Dendritic cell treated with granulocyte-macrophage colony-stimulating factor and Interleukin-4, amounts not matched to agents 40 ng/mL and 50 ng/mL, for 4 days (primary cell): ENCODE data around the gene HS2ST1.
"Not testable (repeated sequence)": the region's sequence is repeated elsewhere in the genome, so short reads cannot be mapped to it uniquely, and the experiment has no call there.

Experiments used
- H3K27ac Mint-ChIP-seq: one replicate; pipeline ENCODE4 v1.8.0; 2022; ENCODE audit warnings: mild to moderate bottlenecking, mixed read lengths
- H3K27me3 Mint-ChIP-seq: one replicate; pipeline ENCODE4 v1.8.0; 2022; ENCODE audit warnings: mild to moderate bottlenecking, mixed read lengths
- H3K36me3 Mint-ChIP-seq: one replicate; pipeline ENCODE4 v1.8.0; 2022; ENCODE audit warnings: low read depth, mixed read lengths
- H3K4me1 Mint-ChIP-seq: one replicate; pipeline ENCODE4 v1.8.0; 2022; ENCODE audit warnings: low read depth, mixed read lengths
- H3K4me3 Mint-ChIP-seq: one replicate; pipeline ENCODE4 v1.8.0; 2022; ENCODE audit warnings: mild to moderate bottlenecking, moderate library complexity, mixed read lengths
- H3K9me3 Mint-ChIP-seq: one replicate; pipeline ENCODE4 v1.8.0; 2022; ENCODE audit warnings: mixed read lengths
- intact Hi-C: fragments of 100-400 bp; cut with micrococcal nuclease; formaldehyde crosslinking; loops from one replicate; pipeline ENCODE4 v1.15.0; 2022

HS2ST1 gene

DNA sequence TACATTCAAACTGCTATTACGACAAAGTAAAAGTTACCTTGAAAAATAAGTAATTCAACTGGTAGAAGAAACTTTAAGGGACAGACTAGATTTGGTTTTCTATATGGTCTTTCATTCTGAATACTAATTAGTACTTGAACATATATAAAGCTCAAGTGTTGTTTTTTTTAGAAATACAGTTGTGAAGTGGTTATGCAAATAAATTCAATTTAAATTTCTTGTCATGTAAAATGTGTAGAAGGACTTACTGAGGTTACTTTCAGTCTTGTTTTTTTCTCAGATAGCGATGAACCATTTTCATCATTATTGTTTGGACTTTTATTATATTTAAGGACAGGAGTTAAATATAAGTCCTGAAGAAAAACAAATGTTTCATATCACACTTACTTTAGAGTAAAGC lies 24.4 kb downstream of the HS2ST1 start:
- Mint-ChIP-seq H3K27ac (no peak overlapping the region), H3K4me3 (no peak overlapping the region), H3K4me1 (peaks cover 7% of the 10 kb centered on the region), H3K27me3 (no peaks in the 10 kb centered on the region), H3K9me3 (no peaks in the 10 kb centered on the region), H3K36me3 (no peaks in the 10 kb centered on the region)
- intact Hi-C loops, result no loop called here

GRCh38 chr1:86939406-86939805 lies 25.0 kb downstream of the HS2ST1 start:
- Mint-ChIP-seq H3K4me1 (peaks cover 6% of the 10 kb centered on the region), H3K27ac (no peak overlapping the region), H3K4me3 (no peak overlapping the region), H3K36me3 (no peaks in the 10 kb centered on the region), H3K9me3 (no peaks in the 10 kb centered on the region), H3K27me3 (no peaks in the 10 kb centered on the region)
- intact Hi-C loops, result no loop called here

DNA sequence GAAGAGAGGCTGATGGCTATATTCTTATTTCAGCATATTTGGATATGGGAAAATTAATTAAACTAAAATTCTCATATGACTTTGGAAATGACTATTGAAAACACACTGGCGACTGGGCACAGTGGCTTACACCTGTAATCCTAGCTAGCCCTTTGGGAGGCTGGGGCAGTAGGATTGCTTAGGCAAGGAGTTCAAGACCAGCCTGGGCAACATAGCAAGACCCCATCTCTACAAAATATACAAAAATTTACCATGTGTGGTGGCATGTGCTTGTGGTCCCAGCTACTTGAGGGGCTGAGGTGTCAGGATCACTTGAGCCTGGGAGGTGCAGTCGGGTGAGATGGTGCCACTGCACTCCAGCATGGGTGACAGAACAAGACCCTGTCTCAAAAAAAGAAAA lies 26.2 kb downstream of the HS2ST1 start:
- no peaks in the 10 kb centered on the region for H3K9me3 Mint-ChIP-seq

DNA sequence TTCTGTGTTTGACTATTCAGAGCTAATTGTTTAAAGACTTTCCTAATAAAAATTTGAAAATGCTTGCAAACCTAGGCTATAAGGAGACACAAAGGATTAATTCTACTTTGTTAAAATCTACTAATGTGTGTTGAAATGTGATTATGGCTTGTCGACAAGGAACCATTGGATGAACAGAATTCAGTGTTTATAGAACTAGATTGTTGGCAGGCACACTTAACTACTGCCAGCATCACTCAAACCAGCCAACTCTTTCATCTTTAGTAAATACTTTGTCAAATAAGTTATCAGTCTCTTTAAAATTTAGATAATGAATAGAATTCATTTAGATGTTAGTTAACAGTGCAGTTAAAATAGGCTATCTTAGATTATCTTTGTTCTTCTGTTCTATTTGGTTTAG lies 27.6 kb downstream of the HS2ST1 start:
- intact Hi-C loops, result no loop called here
- Mint-ChIP-seq H3K9me3 (no peaks in the 10 kb centered on the region), H3K4me3 (no peak overlapping the region), H3K27ac (no peak overlapping the region), H3K36me3 (no peaks in the 10 kb centered on the region), H3K27me3 (no peaks in the 10 kb centered on the region), H3K4me1 (peaks cover 6% of the 10 kb centered on the region)

More for the DNA sequence above, 26.2 kb downstream of the HS2ST1 start:
- no peaks in the 10 kb centered on the region for H3K36me3 Mint-ChIP-seq
- intact Hi-C loops, result no loop called here
- no peak overlapping the region for H3K4me3 Mint-ChIP-seq
- no peaks in the 10 kb centered on the region for H3K27me3 Mint-ChIP-seq
- H3K4me1 Mint-ChIP-seq, result peaks cover 6% of the 10 kb centered on the region
- no peak overlapping the region for H3K27ac Mint-ChIP-seq

- Mint-ChIP-seq H3K9me3 (no peaks in the 10 kb centered on the region), H3K27me3 (no peaks in the 10 kb centered on the region), H3K27ac (no peak overlapping the region), H3K4me1 (peaks cover 6% of the 10 kb centered on the region), H3K36me3 (no peaks in the 10 kb centered on the region), H3K4me3 (no peak overlapping the region)
- intact Hi-C loops, result no loop called here
Measured at GRCh38 chr1:86942743-86943142, 28.3 kb downstream of the HS2ST1 start.

GRCh38 chr1:86948212-86948611 lies 33.8 kb downstream of the HS2ST1 start:
- no peaks in the 10 kb centered on the region for H3K9me3 Mint-ChIP-seq
- intact Hi-C loops, result no loop called here
- no peaks in the 10 kb centered on the region for H3K27me3 Mint-ChIP-seq
- H3K27ac Mint-ChIP-seq, result no peak overlapping the region
- no peak overlapping the region for H3K4me3 Mint-ChIP-seq
- peaks cover 9% of the 10 kb centered on the region for H3K4me1 Mint-ChIP-seq
- no peaks in the 10 kb centered on the region for H3K36me3 Mint-ChIP-seq

- no peak overlapping the region for H3K27ac Mint-ChIP-seq
- no peak overlapping the region for H3K4me3 Mint-ChIP-seq
- intact Hi-C loops, result no loop called here
- H3K4me1 Mint-ChIP-seq, result peaks cover 9% of the 10 kb centered on the region
- no peaks in the 10 kb centered on the region for H3K36me3 Mint-ChIP-seq
- H3K9me3 Mint-ChIP-seq, result no peaks in the 10 kb centered on the region
- no peaks in the 10 kb centered on the region for H3K27me3 Mint-ChIP-seq
Measured at GRCh38 chr1:86950712-86951419, 36.4 kb downstream of the HS2ST1 start.

- Mint-ChIP-seq H3K4me1 (peaks cover 9% of the 10 kb centered on the region), H3K36me3 (no peaks in the 10 kb centered on the region), H3K9me3 (no peaks in the 10 kb centered on the region), H3K27ac (no peak overlapping the region), H3K27me3 (no peaks in the 10 kb centered on the region), H3K4me3 (no peak overlapping the region)
- intact Hi-C loops, result no loop called here
Measured at GRCh38 chr1:86951430-86951829, 37.0 kb downstream of the HS2ST1 start.

- Mint-ChIP-seq H3K27ac (no peak overlapping the region), H3K9me3 (no peaks in the 10 kb centered on the region), H3K27me3 (no peaks in the 10 kb centered on the region), H3K36me3 (no peaks in the 10 kb centered on the region), H3K4me3 (no peak overlapping the region), H3K4me1 (peaks cover 9% of the 10 kb centered on the region)
- intact Hi-C loops, result no loop called here
Measured at GRCh38 chr1:86953167-86953566, 38.7 kb downstream of the HS2ST1 start.

- no peak overlapping the region for H3K4me3 Mint-ChIP-seq
- no peak overlapping the region for H3K27ac Mint-ChIP-seq
- H3K4me1 Mint-ChIP-seq, result peaks cover 1% of the 10 kb centered on the region
- intact Hi-C loops, result no loop called here
- no peaks in the 10 kb centered on the region for H3K9me3 Mint-ChIP-seq
- H3K27me3 Mint-ChIP-seq, result no peaks in the 10 kb centered on the region
- no peaks in the 10 kb centered on the region for H3K36me3 Mint-ChIP-seq
Measured at GRCh38 chr1:86955678-86956077, 41.2 kb downstream of the HS2ST1 start.

DNA sequence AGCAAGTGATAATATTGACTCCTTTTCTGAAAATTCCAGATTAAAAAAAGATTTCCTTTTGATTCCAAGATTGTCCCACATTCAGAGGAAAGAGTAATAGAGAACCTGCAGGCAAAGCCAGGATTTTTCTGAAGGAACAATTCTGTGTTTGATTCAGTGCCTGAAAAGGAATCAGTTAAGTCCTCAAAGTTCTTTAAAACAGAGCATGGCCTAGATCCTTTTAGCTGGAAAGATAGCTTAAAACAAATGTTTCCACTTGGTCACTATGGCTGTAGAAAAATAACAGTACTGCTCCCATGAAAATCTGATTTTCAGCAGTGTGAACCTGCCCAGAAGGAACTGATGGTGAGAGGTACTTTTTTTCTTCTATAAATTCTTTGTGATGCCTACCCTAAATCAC lies 41.8 kb downstream of the HS2ST1 start:
- Mint-ChIP-seq H3K27me3 (no peaks in the 10 kb centered on the region), H3K9me3 (no peaks in the 10 kb centered on the region), H3K36me3 (no peaks in the 10 kb centered on the region), H3K4me1 (no peaks in the 10 kb centered on the region), H3K27ac (no peak overlapping the region), H3K4me3 (no peak overlapping the region)
- intact Hi-C loops, result no loop called here

DNA sequence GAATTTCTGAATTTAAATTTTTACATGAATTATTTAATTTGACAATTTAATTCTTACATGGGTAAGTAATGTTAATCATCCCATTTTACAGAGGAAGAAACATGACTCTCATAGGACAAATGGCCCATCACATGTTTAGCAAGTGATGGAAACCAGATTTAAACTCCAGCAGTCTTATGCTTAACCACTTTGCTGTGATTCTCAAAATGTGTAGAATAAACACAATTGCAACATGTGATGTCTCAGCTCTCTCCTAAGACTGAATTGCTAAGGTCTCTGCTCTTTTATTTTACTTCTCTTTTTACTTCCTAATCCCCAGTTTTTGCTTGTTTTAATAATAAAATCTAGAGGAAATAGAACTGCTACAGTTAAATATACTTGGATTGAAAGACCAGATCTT lies 42.8 kb downstream of the HS2ST1 start:
- Mint-ChIP-seq H3K4me3 (no peak overlapping the region), H3K36me3 (no peaks in the 10 kb centered on the region), H3K4me1 (no peaks in the 10 kb centered on the region), H3K27ac (no peak overlapping the region), H3K27me3 (no peaks in the 10 kb centered on the region), H3K9me3 (no peaks in the 10 kb centered on the region)
- intact Hi-C loops, result no loop called here

- Mint-ChIP-seq H3K36me3 (peaks cover 8% of the 10 kb centered on the region), H3K9me3 (no peaks in the 10 kb centered on the region), H3K27ac (no peak overlapping the region), H3K4me1 (peaks cover 7% of the 10 kb centered on the region), H3K4me3 (no peak overlapping the region), H3K27me3 (no peaks in the 10 kb centered on the region)
- intact Hi-C loops, result no loop called here
Measured at GRCh38 chr1:86960548-86960947, 46.1 kb downstream of the HS2ST1 start.

GRCh38 chr1:86963841-86964240 lies 49.4 kb downstream of the HS2ST1 start:
- intact Hi-C loops, H3K27ac Mint-ChIP-seq, H3K4me3 Mint-ChIP-seq, H3K27me3 Mint-ChIP-seq, H3K9me3 Mint-ChIP-seq, H3K36me3 Mint-ChIP-seq: not testable (repeated sequence)
- H3K4me1 Mint-ChIP-seq, result peaks cover 12% of the 10 kb centered on the region
